HG02870 (cell line): Measurements from ENCODE around the gene TGIF1.
"Not testable (repeated sequence)": the region's sequence is repeated elsewhere in the genome, so short reads cannot be mapped to it uniquely, and the experiment has no call there.

Source experiments
- ATAC-seq: cut with Tn5 transposase; IDR thresholded peaks from one replicate; pipeline ENCODE4 v1.9.1; 2021; ENCODE audit warnings: mild to moderate bottlenecking, moderate library complexity; ENCODE audit not compliant: unreplicated experiment

TGIF1 gene

GRCh38 chr18:3455090-3455635 is 5.2 kb downstream of the TGIF1 start:
- ATAC-seq, result no peak

GRCh38 chr18:3455907-3456685 is 6.1 kb downstream of the TGIF1 start:
- no peak for ATAC-seq

GRCh38 chr18:3456686-3457069 is 6.7 kb downstream of the TGIF1 start:
- ATAC-seq, result no peak

GRCh38 chr18:3457261-3457724 is 7.3 kb downstream of the TGIF1 start:
- ATAC-seq, result no peak

GRCh38 chr18:3458378-3458777 is 8.4 kb downstream of the TGIF1 start:
- no peak for ATAC-seq

GRCh38 chr18:3458952-3459853 is 9.2 kb downstream of the TGIF1 start:
- no peak for ATAC-seq

- no peak for ATAC-seq
Observed at GRCh38 chr18:3460823-3461398, 10.9 kb downstream of the TGIF1 start.

GRCh38 chr18:3461704-3462103 is 11.7 kb downstream of the TGIF1 start:
- no peak for ATAC-seq

GRCh38 chr18:3463051-3463450 is 13.1 kb downstream of the TGIF1 start:
- ATAC-seq, result no peak

GRCh38 chr18:3466045-3466444 is 16.1 kb downstream of the TGIF1 start:
- ATAC-seq, result no peak

- no peak for ATAC-seq
Observed at GRCh38 chr18:3466872-3467271, 16.9 kb downstream of the TGIF1 start.

- ATAC-seq, result no peak
Observed at GRCh38 chr18:3468066-3468705, 18.2 kb downstream of the TGIF1 start.

GRCh38 chr18:3468833-3469232 is 18.9 kb downstream of the TGIF1 start:
- ATAC-seq, result no peak

GRCh38 chr18:3471141-3471648 is 21.2 kb downstream of the TGIF1 start:
- no peak for ATAC-seq

GRCh38 chr18:3472121-3472520 is 22.1 kb downstream of the TGIF1 start:
- ATAC-seq, result not testable (repeated sequence)

GRCh38 chr18:3472681-3473544 is 22.9 kb downstream of the TGIF1 start:
- ATAC-seq, result peak; percentile 86

GRCh38 chr18:3478262-3478978 is 28.4 kb downstream of the TGIF1 start:
- no peak for ATAC-seq

GRCh38 chr18:3479978-3480509 is 30.1 kb downstream of the TGIF1 start:
- ATAC-seq, result no peak
